GM13977 (cell line): ENCODE results near the gene RGS7.
"Not testable (repeated sequence)": the region's sequence is repeated elsewhere in the genome, so short reads cannot be mapped to it uniquely, and the experiment has no call there.

Experiments used
- DNase-seq: peaks from one replicate; pipeline ENCODE4 v3.0.0; 2012; ENCODE audit warnings: low spot score
- in situ Hi-C: fragments of 300-500 bp; cut with MboI; formaldehyde crosslinking; loops from one replicate; pipeline ENCODE4 v1.12.0; 2022; ENCODE audit warnings: low sequenced_read_pairs, low pct_unique_long_range_greater_than_20kb, mixed read lengths, inconsistent platforms; ENCODE audit not compliant: unreplicated experiment
- TF ChIP-seq, protein P1 (sequence below): IDR thresholded peaks from 2 replicates; pipeline ENCODE4 v1.5.1; 2012; ENCODE audit warnings: mild to moderate bottlenecking, control low read depth; ENCODE audit not compliant: insufficient read depth; ENCODE audit errors: extremely low read depth, missing control alignments

RGS7 gene

DNA sequence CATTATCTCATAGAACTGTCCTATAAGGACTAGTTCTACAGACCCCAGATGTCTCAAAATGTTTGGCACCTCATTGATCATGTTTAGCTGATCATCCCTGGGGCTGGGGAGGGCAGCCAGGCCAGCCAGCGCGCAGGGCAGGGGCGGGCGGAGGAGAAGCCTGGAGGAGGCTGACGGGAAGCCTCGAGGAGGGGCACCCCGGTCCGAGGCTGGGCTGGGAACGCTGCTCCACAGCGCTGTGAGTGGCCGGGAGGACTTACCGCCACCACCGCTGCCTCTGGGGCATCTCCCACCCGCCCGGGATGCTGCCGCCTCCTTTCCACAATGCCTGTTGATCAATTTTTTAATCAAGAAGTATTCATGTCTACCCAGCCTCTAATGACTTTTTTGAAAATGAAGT lies 585.6 kb downstream of the RGS7 start:
- in situ Hi-C loops: no loop called here
- TF ChIP-seq, protein P1, sequence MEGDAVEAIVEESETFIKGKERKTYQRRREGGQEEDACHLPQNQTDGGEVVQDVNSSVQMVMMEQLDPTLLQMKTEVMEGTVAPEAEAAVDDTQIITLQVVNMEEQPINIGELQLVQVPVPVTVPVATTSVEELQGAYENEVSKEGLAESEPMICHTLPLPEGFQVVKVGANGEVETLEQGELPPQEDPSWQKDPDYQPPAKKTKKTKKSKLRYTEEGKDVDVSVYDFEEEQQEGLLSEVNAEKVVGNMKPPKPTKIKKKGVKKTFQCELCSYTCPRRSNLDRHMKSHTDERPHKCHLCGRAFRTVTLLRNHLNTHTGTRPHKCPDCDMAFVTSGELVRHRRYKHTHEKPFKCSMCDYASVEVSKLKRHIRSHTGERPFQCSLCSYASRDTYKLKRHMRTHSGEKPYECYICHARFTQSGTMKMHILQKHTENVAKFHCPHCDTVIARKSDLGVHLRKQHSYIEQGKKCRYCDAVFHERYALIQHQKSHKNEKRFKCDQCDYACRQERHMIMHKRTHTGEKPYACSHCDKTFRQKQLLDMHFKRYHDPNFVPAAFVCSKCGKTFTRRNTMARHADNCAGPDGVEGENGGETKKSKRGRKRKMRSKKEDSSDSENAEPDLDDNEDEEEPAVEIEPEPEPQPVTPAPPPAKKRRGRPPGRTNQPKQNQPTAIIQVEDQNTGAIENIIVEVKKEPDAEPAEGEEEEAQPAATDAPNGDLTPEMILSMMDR: no peak
- DNase-seq: no peak

DNA sequence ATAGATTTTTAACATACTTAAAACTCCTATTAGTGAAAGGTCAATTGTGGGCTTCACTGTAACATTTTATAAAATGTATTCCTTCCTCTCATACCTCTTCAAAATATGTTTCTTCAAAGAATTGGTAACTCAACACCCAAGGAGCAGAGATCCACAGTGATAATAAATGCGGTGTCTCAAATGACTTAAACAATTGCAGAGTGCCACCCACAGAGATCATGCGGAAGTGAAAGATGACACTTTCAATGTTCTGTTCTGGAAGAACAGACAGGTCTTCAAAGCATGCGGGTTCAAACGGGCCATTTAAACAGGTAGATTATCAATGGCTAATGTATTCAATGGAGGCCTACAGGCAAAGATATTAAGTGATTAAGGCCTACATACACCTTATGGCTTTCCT lies 588.0 kb downstream of the RGS7 start:
- no peak for DNase-seq
- TF ChIP-seq, protein P1: no peak
- in situ Hi-C loops: no loop called here

DNA sequence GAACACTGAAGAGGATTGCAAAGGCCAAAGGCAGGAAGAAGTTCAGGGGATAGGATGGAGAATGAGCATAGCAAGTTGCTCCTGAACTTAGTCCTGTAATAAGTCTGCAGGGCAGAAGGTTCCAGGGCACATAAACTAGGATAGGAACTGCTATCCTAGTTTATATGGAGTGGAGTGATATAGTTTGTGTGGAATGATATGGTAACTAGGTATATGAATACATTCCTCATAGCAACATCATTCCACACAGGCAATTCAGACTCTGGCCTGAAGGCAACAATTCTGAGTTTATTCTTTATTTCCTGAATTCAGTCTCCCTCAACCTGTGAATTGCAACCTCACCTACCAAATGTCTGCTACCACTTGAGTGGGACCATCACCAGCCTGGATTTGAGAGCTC lies 590.2 kb downstream of the RGS7 start:
- in situ Hi-C loops: no loop called here
- DNase-seq: no peak
- TF ChIP-seq, protein P1: no peak

DNA sequence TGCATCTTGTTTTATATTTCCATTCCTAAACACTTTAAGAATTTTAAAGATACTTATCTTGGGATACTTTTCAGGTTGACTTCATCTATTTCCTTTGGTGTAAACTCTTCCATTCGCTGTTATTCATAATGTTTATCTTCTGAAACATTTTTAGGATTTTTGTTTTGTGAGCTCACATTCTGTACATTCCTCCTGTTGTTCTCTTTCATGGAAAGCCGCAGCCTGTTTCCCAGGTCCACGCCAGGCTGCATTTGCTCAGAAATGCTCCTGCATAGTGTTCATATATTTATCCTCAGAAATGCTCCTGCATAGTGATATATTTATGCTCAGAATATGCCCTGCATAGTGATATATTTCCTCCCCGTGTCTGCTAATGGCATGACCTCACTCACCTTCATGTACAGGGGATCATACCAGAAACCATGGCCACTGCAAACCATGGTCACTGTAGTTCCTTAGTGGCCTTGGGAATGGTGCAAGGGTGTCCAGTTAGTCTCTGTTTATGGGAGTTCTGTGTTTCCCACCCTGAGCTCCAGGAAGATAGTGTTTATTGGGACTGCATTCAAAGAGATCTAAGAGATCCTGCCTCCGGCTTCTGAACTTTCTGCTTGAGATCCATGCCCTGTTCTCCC lies 591.2 kb downstream of the RGS7 start:
- no peak for DNase-seq
- in situ Hi-C loops: no loop called here
- TF ChIP-seq, protein P1: no peak

DNA sequence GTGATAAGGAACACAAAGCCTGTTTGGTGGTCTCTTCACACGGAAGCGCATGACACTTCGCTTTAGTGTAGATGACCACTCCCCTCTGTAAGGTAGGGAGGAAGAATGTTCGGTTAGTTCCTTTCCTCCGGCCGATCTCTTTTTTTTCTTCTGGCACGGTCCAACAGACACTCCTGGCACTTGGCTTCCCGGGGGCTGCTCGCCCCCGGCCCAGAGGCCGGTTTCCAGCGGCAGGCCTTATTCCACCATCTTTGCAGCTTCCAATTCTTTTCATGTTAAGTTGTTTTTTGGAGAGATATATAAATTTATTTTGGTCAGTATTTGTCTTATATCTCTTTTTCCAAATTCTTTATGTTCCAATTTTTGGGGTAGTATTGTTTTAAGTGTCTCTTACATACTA lies 593.2 kb downstream of the RGS7 start:
- in situ Hi-C loops: no loop called here
- TF ChIP-seq, protein P1: no peak
- no peak for DNase-seq

DNA sequence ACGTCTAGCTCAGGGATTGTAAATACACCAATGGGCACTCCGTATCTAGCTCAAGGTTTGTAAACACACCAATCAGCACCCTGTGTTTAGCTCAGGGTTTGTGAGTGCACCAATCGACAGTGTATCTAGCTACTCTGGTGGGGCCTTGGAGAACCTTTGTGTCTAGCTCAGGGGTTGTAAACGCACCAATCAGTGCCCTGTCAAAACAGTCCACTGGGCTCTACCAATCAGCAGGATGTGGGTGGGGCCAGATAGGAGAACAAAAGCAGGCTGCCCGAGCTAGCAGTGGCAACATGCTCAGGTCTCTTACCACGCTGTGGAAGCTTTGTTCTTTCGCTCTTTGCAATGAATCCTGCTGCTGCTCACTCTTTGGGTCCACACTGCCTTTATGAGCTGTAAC lies 593.9 kb downstream of the RGS7 start:
- in situ Hi-C loops, DNase-seq: not testable (repeated sequence)

DNA sequence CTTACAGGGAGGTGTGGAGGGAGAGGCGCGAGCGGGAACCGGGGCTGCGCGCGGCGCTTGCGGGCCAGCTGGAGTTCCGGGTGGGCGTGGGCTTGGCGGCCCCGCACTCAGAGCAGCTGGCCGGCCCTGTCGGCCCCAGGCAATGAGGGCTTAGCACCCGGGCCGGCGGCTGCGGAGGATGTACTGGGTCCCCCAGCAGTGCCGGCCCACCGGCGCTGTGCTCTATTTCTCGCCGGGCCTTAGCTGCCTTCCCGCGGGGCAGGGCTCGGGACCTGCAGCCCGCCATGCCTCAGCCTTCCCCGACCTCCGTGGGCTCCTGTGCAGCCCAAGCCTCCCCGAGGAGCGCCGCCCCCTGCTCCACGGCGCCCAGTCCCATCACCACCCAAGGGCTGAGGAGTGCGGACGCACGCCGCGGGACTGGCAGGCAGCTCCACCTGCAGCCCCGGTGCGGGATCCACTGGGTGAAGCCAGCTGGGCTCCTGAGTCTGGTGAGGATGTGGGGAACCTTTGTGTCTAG lies 594.5 kb downstream of the RGS7 start:
- in situ Hi-C loops: not testable (repeated sequence)

DNA sequence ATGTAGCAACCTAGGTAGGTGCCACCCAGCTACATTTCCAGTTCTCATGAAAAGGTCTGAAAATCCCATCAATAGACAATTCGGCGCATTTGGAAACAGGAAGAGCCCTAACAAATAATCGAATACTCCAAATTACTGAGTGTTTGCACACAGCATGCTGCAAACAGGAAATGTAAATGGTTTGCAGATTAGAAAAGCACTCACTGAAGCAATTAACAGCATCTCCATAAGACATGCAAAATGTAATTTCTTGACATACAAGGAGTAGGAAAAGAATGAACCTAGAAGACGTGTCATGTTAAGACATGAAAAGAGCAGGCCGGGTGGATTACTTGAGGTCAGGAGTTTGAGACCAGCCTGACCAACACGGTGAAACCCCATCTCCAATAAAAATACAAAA lies 598.2 kb downstream of the RGS7 start:
- in situ Hi-C loops: not testable (repeated sequence)

More for the DNA sequence above, 594.5 kb downstream of the RGS7 start:
- DNase-seq: not testable (repeated sequence)

More for the DNA sequence above, 598.2 kb downstream of the RGS7 start:
- not testable (repeated sequence) for DNase-seq
